Measurements from ENCODE around the gene LIF.
"Not testable (repeated sequence)": the region's sequence is repeated elsewhere in the genome, so short reads cannot be mapped to it uniquely, and the experiment has no call there.

LIF gene

GRCh38 chr22:30241576-30242371 is 4.8 kb downstream of the LIF start:
- no peak for DNase-seq

DNA sequence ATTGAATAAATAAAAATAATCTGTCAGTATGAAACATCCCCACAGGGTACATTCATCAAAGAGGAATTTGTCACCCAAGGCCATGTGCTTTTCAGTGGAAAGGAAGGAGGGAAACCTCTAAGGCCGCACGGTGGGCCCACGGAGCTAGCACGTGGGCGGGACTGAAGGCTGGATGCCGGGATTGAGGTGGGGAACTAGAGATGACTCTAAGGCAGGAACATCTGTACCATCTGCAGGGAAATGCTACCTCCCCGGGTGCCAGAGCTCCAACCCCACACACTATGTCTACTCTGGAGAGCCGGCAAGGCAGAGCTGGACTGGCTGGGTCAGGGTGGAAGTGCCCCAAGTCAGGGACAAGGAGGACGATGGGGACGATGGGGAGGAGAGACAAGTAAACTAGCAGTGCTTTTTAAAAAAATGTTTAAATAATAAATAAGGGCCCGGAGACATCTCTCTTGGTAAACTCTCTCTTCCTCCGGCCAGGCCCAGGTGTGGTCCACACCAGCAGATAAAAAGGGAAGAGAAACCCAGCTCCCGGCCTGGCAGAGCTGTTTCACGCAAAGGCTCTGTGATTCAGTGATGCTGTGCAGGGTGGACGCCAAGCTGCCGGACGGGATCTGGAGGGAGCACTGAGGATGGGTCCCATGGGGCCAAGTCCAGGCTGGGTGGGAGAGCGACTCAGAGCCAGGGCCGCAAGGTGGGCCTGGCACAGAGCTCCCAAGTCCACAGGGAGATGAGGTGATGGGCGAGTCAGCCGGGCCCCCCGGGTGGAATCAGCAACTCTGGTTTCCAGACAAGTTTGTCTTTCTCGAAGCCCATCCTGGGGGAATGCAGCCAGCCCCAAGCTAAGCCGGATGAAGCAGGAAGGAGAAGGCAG is 5.8 kb downstream of the LIF start:
- DNase-seq, result no peak

GRCh38 chr22:30239488-30240405 is 6.8 kb downstream of the LIF start:
- DNase-seq, result no peak

DNA sequence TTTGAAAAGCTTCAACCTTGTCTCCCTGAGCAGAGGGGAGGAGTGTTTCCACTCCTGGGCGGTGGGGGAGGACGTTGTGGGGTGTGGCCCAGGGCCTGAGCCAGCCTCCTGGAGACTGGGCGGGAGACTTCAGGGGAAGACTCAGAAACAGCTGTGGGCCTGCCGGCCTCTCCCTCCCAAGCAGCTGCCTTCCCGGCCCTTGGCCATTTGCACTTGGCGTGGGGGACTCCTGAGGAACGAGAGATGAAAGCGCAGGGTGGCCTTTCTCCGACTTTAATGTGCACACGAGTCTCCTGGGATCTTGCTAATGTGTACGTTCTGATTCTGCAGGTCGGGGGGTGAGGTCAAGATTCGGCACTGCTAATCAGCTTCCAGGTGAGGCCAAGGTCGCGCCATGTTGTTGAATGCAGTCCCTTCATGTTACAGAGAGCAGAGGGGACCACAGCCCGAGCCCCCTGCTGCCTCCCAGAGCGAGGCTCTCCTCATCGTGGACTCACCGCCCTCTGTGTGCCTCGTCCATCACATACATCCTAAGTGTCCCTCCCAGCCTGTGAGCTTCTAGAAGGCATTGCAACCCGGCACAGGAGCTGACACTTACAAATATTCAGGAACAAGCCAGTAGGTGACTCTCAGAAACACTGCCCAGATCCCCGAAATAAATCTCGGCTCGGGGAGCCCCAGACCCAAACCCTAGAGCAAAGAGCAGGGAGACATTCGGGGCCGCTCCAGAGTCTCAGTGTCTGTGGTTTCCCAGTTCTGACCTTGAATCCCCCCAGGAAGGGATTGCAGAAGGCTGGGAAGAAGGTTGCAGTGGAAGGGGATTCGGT is 7.7 kb downstream of the LIF start:
- DNase-seq, result no peak

- DNase-seq, result no peak
Measured at GRCh38 chr22:30238136-30238535, 8.4 kb downstream of the LIF start.

GRCh38 chr22:30236875-30237274 is 9.7 kb downstream of the LIF start:
- no peak for DNase-seq

DNA sequence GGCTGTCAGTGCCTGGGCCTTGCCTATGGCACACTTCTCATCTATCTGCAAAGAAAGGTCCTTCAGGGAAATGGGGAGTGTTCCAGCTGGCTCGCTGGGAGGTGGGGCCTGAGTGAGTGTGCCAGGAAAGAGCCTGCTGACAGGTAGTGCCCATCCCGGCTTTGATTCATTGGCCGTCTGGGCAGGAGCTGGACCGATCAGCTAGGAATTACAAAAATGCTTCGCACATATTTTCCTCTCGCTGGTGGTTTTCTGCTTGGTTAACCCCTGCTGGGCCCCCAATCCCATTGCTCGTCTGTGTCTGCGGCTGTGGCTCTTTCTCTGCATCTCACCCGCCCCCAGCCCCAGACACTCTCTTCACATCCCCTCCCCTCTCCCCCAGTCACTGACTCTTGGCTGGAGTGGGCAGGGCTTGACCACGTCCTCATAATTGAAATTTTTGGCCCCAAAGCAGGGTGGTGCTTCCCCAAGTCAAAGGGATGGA is 10.8 kb downstream of the LIF start:
- DNase-seq, result no peak

GRCh38 chr22:30234786-30235470 is 11.6 kb downstream of the LIF start:
- DNase-seq, result no peak

- DNase-seq, result not testable (repeated sequence)
Measured at GRCh38 chr22:30234325-30234724, 12.2 kb downstream of the LIF start.

- DNase-seq, result no peak
Measured at GRCh38 chr22:30233582-30233981, 13.0 kb downstream of the LIF start.

- DNase-seq, result no peak
Measured at GRCh38 chr22:30232716-30233218, 13.8 kb downstream of the LIF start.

- no peak for DNase-seq
Measured at GRCh38 chr22:30230787-30231461, 15.6 kb downstream of the LIF start.

GRCh38 chr22:30230330-30230729 is 16.2 kb downstream of the LIF start:
- no peak for DNase-seq

GRCh38 chr22:30228509-30229359 is 17.8 kb downstream of the LIF start:
- no peak for DNase-seq

- no peak for DNase-seq
Measured at GRCh38 chr22:30227438-30228228, 18.9 kb downstream of the LIF start.

DNA sequence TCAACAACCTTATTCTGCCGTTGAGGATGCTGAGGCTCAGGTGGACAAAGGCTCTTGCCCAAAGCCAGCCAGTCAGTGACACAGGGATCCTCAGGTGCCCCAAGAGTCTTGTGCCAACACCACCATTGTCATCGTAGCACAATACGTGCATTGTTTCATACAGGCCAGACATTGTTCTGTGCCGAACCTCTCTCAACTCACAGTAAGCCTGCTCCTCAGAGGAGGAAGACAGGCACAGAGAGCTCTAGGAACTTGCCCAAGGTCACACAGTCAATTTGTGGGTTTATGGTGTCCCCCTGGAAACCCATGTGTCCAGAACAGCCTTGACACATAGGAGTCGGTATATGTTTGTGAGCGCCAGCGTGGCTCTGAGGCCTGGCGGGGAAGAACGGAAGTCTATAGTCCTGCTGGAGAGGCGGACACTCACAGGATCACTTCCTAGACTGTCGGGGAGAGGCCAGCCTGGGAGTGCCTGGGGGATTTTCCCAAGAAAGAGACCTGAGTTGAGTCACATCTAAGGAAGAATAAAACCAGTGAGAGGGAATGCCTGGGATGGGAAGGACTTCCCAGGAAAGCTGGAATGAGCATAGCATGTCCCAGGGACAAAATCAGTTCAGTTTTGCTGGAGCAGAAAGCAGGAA is 20.2 kb downstream of the LIF start:
- no peak for DNase-seq

- DNase-seq, result no peak
Measured at GRCh38 chr22:30225220-30225927, 21.2 kb downstream of the LIF start.
